KMS-11 (cell line): ENCODE results near the gene SNRNP40.

Experiments
- H2AFZ ChIP-seq: fragments of 200-600 bp; sonication (generic); 2 replicates; pipeline ENCODE4 v1.6.1; 2016; ENCODE audit warnings: antibody characterized with exemption, mixed run types, low read depth
- H3K27ac ChIP-seq: fragments of 200-600 bp; sonication (generic); 2 replicates; pipeline ENCODE4 v1.6.1; 2016; ENCODE audit warnings: mild to moderate bottlenecking, mixed run types
- H3K27me3 ChIP-seq: fragments of 200-600 bp; sonication (generic); 2 replicates; pipeline ENCODE4 v1.6.1; 2017; ENCODE audit warnings: mild to moderate bottlenecking, low read depth, mixed run types, moderate library complexity; ENCODE audit not compliant: insufficient read depth
- H3K36me3 ChIP-seq: fragments of 200-600 bp; sonication (generic); 2 replicates; pipeline ENCODE4 v1.6.1; 2017; ENCODE audit warnings: mild to moderate bottlenecking, mixed run types; ENCODE audit not compliant: insufficient read depth
- H3K4me1 ChIP-seq: fragments of 200-600 bp; sonication (generic); 2 replicates; pipeline ENCODE4 v1.6.1; 2016; ENCODE audit warnings: mild to moderate bottlenecking, low read depth, mixed run types; ENCODE audit not compliant: poor library complexity, severe bottlenecking
- H3K4me2 ChIP-seq: fragments of 200-600 bp; sonication (generic); 2 replicates; pipeline ENCODE4 v1.7.0; 2016; ENCODE audit warnings: mild to moderate bottlenecking, mixed run types
- H3K4me3 ChIP-seq: fragments of 200-600 bp; sonication (generic); IDR thresholded peaks from 2 replicates; pipeline ENCODE4 v1.6.1; 2017; ENCODE audit warnings: low read depth, low read length, mixed read lengths; ENCODE audit not compliant: insufficient read depth
- H3K79me2 ChIP-seq: fragments of 200-600 bp; sonication (generic); 2 replicates; pipeline ENCODE4 v1.6.1; 2016; ENCODE audit warnings: low read depth, mixed run types; ENCODE audit not compliant: insufficient read depth
- H3K9ac ChIP-seq: fragments of 200-600 bp; sonication (generic); 2 replicates; pipeline ENCODE4 v1.6.1; 2016; ENCODE audit warnings: mild to moderate bottlenecking, mixed run types
- H4K20me1 ChIP-seq: fragments of 200-600 bp; sonication (generic); 2 replicates; pipeline ENCODE4 v1.6.1; 2016; ENCODE audit warnings: mild to moderate bottlenecking, mixed run types; ENCODE audit not compliant: insufficient read depth
- CTCF ChIP-seq: fragments of 200-600 bp; sonication (generic); conservative IDR thresholded peaks from 2 replicates; pipeline ENCODE4 v1.6.1; 2017; ENCODE audit warnings: low read depth, mild to moderate bottlenecking, antibody characterized with exemption, low read length, moderate library complexity, mixed read lengths

The SNRNP40 gene

GRCh38 chr1:31243501-31244286 lies 52.9 kb downstream of the SNRNP40 start:
- no peak overlapping the region for H3K27ac ChIP-seq
- no peak overlapping the region for H3K4me2 ChIP-seq
- TF ChIP-seq CTCF = no peak
- H4K20me1 ChIP-seq = no peaks in the 10 kb centered on the region
- no peak overlapping the region for H3K4me3 ChIP-seq
- no peaks in the 10 kb centered on the region for H3K4me1 ChIP-seq
- H2AFZ ChIP-seq = no peak overlapping the region
- no peaks in the 10 kb centered on the region for H3K36me3 ChIP-seq
- H3K9ac ChIP-seq = no peak overlapping the region
- H3K79me2 ChIP-seq = no peaks in the 10 kb centered on the region
- H3K27me3 ChIP-seq = no peaks in the 10 kb centered on the region

GRCh38 chr1:31241321-31241720 lies 55.3 kb downstream of the SNRNP40 start:
- Histone ChIP-seq H3K27ac (no peak overlapping the region), H3K4me3 (no peak overlapping the region), H3K36me3 (no peaks in the 10 kb centered on the region), H3K27me3 (no peaks in the 10 kb centered on the region), H3K9ac (no peak overlapping the region), H2AFZ (no peak overlapping the region), H3K4me1 (no peaks in the 10 kb centered on the region), H3K4me2 (no peak overlapping the region), H4K20me1 (no peaks in the 10 kb centered on the region), H3K79me2 (no peaks in the 10 kb centered on the region)
- no peak for TF ChIP-seq CTCF

- Histone ChIP-seq H2AFZ (no peak within 1 kb of the TSS), H3K36me3 (no peaks in the 10 kb centered on the region), H4K20me1 (no peaks in the 10 kb centered on the region), H3K4me1 (no peaks in the 10 kb centered on the region), H3K79me2 (no peaks in the 10 kb centered on the region), H3K4me2 (no peak within 1 kb of the TSS), H3K27me3 (no peaks in the 10 kb centered on the region), H3K9ac (no peak within 1 kb of the TSS), H3K27ac (no peak within 1 kb of the TSS), H3K4me3 (no peak within 1 kb of the TSS)
- TF ChIP-seq CTCF = no peak
These were observed 56.8 kb downstream of the SNRNP40 start, which contains the start of gene NKAIN1 for GRCh38 chr1:31239653-31240241. Gene NKAIN1, minus strand, starts transcription at chr1:31239887. Its CDS starts 340 bp downstream, at chr1:31239547.

- Histone ChIP-seq H3K4me2 (no peak overlapping the region), H3K79me2 (no peaks in the 10 kb centered on the region), H3K36me3 (no peaks in the 10 kb centered on the region), H3K9ac (no peak overlapping the region), H3K4me3 (no peak overlapping the region), H2AFZ (no peak overlapping the region), H3K4me1 (no peaks in the 10 kb centered on the region), H3K27me3 (no peaks in the 10 kb centered on the region), H3K27ac (no peak overlapping the region), H4K20me1 (no peaks in the 10 kb centered on the region)
- TF ChIP-seq CTCF = no peak
These were observed 57.5 kb downstream of the SNRNP40 start for GRCh38 chr1:31238986-31239613.
